Activated T-cell treated with anti-CD3 and anti-CD28 coated beads, Interleukin-2, amount 50 U/mL, for 4 hours (primary cell): Measurements from ENCODE around the gene RNF157. TPM values are rescaled to one million over a fixed set of nuclear protein-coding genes. Genes with fewer than 3 reads are reported as not detected.

Experiments used
- ATAC-seq, 2 donors: fragments of 200-7000 bp; cut with Tn5 transposase; one replicate each; pipeline ENCODE4 v1.10.0; 2021
- DNase-seq: peaks from one replicate; pipeline ENCODE4 v3.0.0-alpha.2; 2020
- H3K27me3 Mint-ChIP-seq: one replicate; pipeline ENCODE4 v1.8.0; 2021; ENCODE audit warnings: low read depth, mixed read lengths
- H3K36me3 Mint-ChIP-seq: one replicate; pipeline ENCODE4 v1.8.0; 2022; ENCODE audit warnings: mixed read lengths; ENCODE audit not compliant: insufficient read depth
- H3K4me1 Mint-ChIP-seq: one replicate; pipeline ENCODE4 v1.8.0; 2021; ENCODE audit warnings: low read depth, mixed read lengths
- H3K4me3 Mint-ChIP-seq: one replicate; pipeline ENCODE4 v1.8.0; 2021; ENCODE audit warnings: mild to moderate bottlenecking, moderate library complexity, mixed read lengths
- H3K9me3 Mint-ChIP-seq: one replicate; pipeline ENCODE4 v1.8.0; 2021; ENCODE audit warnings: mixed read lengths
- total RNA-seq, 3 donors: library from RNA; stranded (reverse); gene quantifications; one replicate each; pipeline ENCODE4 v1.2.1, GENCODE V29; 2021

RNF157 gene
- total RNA-seq, 3 donors from 2014 or later: 13.3 to 16.7 (median 14.9) TPM

DNA sequence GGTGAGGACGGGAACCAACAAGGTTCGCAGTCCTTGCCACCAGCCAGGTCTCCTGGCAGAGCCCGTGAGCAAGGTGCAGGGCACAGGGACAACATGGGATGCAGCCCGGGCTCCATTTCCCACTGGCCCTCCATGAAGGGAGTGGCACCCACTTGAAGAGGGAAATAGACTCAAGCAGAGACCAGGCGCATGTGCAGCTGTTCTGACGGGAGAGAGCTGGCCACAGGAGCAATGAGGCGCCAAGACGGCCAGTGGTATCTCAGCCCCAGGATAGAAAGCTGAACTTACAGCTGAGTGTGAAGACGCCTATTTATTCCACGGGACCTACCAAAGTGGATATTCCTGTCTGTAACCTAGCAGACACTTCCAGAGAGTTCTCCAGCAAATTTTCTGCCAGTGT, 91.1 kb downstream of the RNF157 start:
- Mint-ChIP-seq H3K9me3 (no peaks in the 10 kb centered on the region), H3K4me3 (no peak overlapping the region), H3K27me3 (no peaks in the 10 kb centered on the region), H3K36me3 (peaks cover 11% of the 10 kb centered on the region), H3K4me1 (peaks cover 69% of the 10 kb centered on the region)
- DNase-seq (no peak), ATAC-seq (no peak)

DNA sequence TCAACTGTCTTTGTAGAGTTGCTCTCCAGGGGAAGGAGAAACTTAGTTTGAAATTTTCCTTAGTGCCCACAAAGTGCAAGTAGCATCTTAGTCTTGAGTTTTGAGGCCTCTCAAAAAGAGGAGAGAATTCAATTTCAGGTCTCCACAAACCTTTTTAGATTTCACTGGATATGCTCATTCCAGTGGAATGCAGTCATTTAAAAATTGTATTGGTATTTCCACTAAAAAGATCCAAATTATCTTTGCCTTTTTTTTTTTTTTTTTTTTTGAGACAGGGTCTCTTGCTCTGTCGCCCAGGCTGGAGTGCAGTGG, 92.3 kb downstream of the RNF157 start:
- H3K4me1 Mint-ChIP-seq: peaks cover 68% of the 10 kb centered on the region
- H3K9me3 Mint-ChIP-seq: no peaks in the 10 kb centered on the region
- no peak overlapping the region for H3K4me3 Mint-ChIP-seq
- ATAC-seq (no peak), DNase-seq (no peak)
- H3K27me3 Mint-ChIP-seq: no peaks in the 10 kb centered on the region
- H3K36me3 Mint-ChIP-seq: peaks cover 7% of the 10 kb centered on the region

DNA sequence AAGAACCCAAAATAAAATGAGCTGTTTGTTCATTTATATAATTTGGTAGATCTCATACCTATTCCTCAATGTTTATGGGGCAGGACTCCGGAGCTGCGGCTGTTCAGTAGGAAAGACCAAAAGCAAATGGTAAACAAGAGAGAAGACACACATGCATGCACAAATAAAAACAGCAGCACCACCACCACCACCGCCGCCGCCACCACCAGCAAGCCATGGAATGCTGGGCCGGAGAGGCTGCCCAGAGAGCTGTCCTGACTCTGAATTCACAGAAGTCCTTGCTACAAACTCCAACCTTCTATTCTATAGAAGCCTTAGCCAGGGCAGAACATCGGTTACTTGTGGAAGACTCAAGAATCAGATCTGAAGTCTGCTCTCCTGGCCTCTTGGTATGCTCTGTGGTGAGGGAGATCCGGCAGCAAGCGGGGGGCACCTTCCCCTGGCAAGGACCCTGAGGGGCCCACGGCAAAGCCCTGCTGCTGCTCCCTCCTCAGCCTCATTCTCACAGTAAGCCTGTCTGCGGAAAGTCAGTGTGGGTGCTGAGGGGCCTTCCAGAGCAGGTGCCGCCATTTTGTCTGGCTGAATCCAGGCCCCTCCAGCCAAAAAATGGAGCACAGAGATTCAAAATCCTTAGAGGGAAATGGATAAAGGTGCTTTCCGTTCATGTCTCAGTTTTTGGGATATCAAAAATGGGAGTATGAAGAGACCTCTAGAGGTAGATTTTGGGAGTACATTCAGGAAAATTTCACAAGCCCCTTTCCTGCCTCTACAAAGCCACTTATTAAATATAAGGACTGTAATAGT, 92.9 kb downstream of the RNF157 start:
- H3K9me3 Mint-ChIP-seq: no peaks in the 10 kb centered on the region
- H3K4me3 Mint-ChIP-seq: no peak overlapping the region
- H3K27me3 Mint-ChIP-seq: no peaks in the 10 kb centered on the region
- ATAC-seq: no peak
- peaks cover 68% of the 10 kb centered on the region for H3K4me1 Mint-ChIP-seq
- no peak for DNase-seq
- H3K36me3 Mint-ChIP-seq: peaks cover 7% of the 10 kb centered on the region

DNA sequence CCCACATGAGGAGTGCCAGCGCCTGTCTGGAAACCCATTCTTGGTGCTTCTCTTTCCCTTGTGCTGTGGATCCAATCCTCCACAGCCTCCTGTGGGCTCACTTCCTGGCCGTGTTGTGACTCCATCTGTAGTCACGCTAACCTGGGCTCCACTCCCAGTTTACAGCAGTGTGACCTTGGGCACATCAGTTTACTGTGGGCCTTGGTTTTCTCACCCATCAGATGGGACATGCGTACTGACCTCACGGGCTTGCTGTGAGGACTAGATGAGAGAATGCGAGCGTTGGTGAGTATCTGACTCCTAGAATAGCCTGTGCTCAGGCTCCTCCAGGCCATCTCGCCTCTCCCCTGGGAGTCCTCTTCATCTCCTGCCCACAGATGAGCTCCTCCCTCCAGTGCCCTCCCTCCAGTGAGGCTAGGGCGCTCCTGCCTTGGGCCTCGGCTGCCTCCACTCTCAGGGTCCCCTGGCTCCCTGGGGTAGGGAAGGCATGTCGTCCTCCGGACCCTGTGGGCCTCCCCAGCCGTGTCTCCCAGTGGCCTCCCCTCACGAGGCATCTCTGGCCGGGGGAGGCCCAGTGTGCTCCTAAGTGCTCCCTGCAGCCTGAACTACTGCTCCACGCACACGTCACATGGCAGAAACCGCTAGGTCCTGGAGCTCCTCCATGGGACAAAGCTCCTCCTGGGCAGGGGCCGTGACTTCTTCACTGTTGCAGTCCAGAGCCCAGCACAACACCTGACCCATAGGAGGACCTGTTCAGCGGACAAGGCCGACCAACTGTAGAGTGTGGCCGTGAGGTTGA, 94.0 kb downstream of the RNF157 start:
- peak overlapping the region; percentile 51 for H3K4me3 Mint-ChIP-seq
- H3K27me3 Mint-ChIP-seq: no peaks in the 10 kb centered on the region
- peak; percentile 20 to 25 for ATAC-seq
- no peaks in the 10 kb centered on the region for H3K9me3 Mint-ChIP-seq
- peaks cover 5% of the 10 kb centered on the region for H3K36me3 Mint-ChIP-seq
- peaks cover 64% of the 10 kb centered on the region for H3K4me1 Mint-ChIP-seq
- DNase-seq: no peak

DNA sequence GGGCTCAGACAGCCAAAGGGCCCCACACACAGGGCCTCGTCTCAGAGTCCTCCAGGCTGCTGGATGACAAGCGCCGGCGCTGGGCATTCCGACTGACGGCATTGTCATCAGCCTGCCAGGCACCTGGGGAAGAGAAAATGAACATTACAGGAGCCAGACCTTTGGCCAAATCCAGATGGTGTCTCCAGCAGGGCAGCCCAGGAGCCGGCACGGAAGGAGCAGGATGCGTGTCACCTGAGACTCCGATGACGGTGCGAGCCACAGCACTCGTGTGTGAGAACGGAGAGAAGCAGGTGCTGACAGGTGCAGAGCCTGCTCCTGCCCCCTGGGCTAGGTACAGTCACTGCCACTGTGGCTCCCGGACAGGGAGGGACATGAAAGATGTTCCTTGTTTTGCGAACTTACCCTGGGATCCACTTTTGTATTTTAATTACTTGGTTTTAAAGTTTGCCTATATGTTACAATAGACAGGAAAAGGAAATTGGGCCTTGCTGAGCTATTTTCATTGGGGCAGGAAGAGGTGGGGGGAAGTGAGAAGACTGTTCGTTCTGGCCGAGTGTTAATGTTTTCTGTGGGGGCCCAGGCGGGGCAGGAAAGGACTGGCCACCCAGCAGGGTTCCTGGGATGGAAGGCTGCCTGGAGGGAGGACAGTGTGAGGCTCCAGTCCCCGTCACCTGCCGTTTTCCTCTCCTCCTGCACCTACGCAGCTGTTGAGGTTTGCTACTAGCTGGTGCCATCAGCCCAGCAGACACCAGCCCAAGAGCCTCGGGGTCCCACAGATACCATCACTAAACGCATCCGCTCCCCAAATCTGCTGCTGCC, 94.9 kb downstream of the RNF157 start:
- ATAC-seq (peak; percentile 27 to 34), DNase-seq (peak; percentile 43)
- H3K9me3 Mint-ChIP-seq: no peaks in the 10 kb centered on the region
- H3K36me3 Mint-ChIP-seq: peaks cover under 1% of the 10 kb centered on the region
- peaks cover under 1% of the 10 kb centered on the region for H3K27me3 Mint-ChIP-seq
- H3K4me3 Mint-ChIP-seq: peak overlapping the region; percentile 51
- H3K4me1 Mint-ChIP-seq: peaks cover 59% of the 10 kb centered on the region

DNA sequence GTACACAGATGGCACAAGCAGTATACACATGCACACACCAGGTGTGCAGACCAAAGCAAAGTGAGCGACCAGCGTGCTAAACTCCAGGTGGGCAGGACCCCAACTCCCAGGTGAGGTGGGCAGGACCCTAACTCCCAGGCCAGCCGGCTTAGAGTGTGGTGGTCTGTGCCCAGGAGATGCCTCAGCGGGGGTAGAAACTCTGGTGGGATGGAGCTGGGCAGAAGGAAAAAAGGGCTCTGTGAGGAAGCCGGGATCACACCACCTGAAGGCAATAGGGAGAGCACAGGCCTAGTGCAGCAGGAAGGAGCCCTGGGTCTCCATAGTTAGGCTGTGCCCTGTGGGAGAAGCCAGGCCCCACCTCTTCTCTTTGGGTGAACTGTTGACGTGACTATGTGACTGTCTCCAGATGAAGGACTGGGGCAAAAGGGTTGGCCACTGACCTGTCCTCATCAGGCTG, 97.7 kb downstream of the RNF157 start:
- Mint-ChIP-seq H3K36me3 (no peaks in the 10 kb centered on the region), H3K9me3 (no peaks in the 10 kb centered on the region), H3K4me3 (peak overlapping the region; percentile 75), H3K4me1 (peaks cover 64% of the 10 kb centered on the region), H3K27me3 (peaks cover 6% of the 10 kb centered on the region)
- no peak for DNase-seq
- ATAC-seq: no peak

DNA sequence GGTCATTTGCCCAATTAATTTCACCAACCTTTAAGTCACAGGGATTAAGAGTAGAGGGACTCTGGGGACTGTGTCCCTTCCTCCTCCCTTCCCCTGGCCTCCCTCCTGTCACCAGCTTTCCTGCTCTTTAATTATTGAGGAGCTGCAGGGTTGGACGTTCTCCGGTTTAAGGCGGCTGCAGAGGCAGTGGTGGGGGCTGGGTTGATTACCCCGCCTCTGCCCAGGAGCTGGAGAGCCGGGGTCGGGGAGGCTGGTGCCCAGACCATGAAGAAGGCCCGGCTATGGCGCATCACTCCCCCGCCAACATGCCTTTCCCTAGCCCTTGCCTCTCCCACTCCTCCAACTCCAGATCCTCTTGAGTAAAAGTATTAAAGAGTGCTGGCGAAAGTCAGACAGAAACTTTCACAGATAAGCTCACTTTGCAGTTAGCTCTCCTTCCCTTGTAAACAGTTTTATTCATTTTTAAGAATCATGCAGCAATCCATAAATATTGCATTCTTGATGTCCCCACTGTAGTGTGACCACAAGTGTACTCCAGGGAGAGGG, 98.2 kb downstream of the RNF157 start:
- Mint-ChIP-seq H3K27me3 (peaks cover 6% of the 10 kb centered on the region), H3K36me3 (no peaks in the 10 kb centered on the region), H3K4me3 (peak overlapping the region; percentile 75), H3K4me1 (peaks cover 61% of the 10 kb centered on the region), H3K9me3 (no peaks in the 10 kb centered on the region)
- DNase-seq: no peak
- no peak for ATAC-seq

DNA sequence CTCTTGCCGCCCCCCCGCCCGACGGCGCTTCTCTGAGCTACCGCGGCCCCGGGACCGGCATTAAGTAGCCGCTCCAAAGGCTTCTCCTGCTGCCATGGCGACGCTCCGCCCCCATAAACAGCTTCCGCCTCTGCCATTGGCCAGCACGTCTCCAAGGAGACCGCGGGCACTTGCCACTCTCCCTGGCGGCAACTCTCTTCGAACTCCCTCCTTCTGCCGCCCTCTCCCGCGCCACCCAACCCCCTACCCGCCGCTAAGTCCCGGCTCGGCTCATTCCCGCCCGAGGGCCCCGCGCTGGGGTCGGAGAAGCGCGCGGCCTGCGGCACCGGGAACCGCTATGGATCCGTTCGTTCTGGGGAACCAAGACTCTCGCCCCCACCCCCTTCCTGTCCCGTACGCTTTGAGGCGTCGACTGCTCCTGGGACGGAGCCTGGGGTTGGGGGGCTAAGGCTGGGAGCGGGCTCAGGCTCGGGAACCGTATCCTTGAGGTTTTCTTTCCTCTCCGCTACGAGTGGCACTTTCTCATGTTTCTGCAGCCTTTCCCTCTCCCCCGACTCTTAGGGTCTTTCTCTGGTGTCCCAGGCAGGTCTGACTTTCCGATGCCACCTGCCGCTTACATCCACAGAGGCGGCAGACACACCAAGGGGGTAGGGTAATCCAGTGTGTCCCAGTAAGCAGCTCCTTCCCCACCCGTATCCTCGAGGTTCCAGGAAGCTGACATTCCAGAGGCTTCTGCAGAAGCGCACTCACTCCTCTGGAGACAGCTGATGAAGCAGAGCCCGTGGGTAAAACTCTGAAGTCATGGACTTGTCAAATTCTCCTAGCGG, 98.9 kb downstream of the RNF157 start, which contains the start of gene FOXJ1:
Gene FOXJ1 (minus strand): TSS at position 34 of the 827 bp plus-strand sequence. CDS start 850 bp downstream, outside the sequence.
- H3K27me3 Mint-ChIP-seq: peaks cover 6% of the 10 kb centered on the region
- ATAC-seq: peak; percentile 78 to 79
- peak within 1 kb of the TSS; percentile 75 for H3K4me3 Mint-ChIP-seq
- H3K9me3 Mint-ChIP-seq: no peaks in the 10 kb centered on the region
- no peaks in the 10 kb centered on the region for H3K36me3 Mint-ChIP-seq
- peaks cover 54% of the 10 kb centered on the region for H3K4me1 Mint-ChIP-seq
- DNase-seq: peak; percentile 87

DNA sequence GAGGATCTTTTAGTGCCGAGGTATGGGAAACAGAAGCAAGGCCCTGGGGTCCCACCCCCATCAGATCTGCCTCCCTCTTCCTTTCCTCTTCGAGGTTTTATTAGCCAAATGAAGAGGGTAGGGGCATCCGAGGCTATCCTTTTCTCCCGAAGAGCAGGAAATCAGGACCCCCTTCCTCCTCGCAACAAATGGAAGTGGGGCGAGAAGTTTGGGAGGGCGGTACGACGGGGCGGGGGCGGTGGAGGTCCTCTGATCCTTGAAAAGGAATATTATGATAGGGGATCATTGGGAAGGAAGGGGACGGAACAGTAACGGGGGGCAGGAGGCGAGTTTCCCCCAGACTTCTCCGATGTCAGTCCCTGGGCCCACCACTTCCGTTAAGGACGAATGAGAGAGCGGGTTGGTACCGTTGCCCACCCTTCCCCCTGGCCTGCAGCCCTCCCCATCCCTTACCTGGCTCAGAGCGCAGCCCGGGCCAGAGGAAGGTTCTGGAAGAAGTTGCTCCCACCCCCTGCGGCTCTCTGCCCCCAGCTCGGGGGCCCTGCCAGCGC, 99.6 kb downstream of the RNF157 start:
- Mint-ChIP-seq H3K4me3 (peak overlapping the region; percentile 75), H3K36me3 (no peaks in the 10 kb centered on the region), H3K4me1 (peaks cover 47% of the 10 kb centered on the region), H3K27me3 (peaks cover 6% of the 10 kb centered on the region), H3K9me3 (no peaks in the 10 kb centered on the region)
- no peak for DNase-seq
- ATAC-seq: peak; percentile 5

DNA sequence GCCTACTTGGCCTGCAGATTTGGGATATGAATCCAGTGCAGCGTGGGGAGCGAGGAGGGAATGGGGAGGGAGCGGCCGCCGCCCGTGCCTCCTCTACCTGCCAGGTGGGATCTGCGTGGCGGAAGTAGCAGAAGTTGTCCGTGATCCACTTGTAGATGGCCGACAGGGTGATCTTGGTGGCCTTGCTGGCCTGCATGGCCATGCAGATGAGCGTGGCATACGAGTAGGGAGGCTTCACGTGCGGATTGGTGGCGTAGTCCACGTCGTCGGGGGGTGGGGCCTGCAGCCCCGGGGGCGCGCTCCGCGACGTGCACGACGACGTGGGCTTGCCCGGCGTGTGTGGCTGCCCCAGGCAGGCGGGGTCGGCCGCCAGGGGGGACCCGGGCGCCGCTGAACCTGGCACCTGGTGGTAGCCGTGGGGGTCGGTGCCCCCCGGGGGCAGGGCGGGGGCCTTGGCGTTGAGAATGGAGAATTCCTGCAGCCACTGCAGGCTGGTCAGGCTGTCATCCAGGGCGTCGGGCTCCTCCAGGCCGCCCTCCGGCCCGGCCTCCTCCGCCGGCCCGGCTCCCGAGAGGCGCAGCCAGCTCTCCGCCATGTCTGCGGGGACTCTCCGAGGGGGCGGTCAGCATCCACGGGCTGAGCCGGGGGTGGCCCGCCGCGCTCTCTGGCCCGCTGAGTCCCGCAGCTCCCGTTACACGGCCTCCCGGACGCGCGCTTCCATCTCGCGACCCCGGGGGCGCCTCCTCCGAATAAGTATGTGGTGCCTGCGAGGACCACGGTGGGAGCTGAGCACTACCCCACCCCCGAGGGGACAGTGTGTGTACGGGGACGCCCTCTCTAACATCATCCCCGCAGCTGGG, 100.3 kb downstream of the RNF157 start:
- Mint-ChIP-seq H3K4me3 (peak overlapping the region; percentile 75), H3K9me3 (no peaks in the 10 kb centered on the region), H3K4me1 (peaks cover 44% of the 10 kb centered on the region), H3K27me3 (peaks cover 6% of the 10 kb centered on the region), H3K36me3 (no peaks in the 10 kb centered on the region)
- ATAC-seq (peak; percentile 42 to 52), DNase-seq (peak; percentile 44)

DNA sequence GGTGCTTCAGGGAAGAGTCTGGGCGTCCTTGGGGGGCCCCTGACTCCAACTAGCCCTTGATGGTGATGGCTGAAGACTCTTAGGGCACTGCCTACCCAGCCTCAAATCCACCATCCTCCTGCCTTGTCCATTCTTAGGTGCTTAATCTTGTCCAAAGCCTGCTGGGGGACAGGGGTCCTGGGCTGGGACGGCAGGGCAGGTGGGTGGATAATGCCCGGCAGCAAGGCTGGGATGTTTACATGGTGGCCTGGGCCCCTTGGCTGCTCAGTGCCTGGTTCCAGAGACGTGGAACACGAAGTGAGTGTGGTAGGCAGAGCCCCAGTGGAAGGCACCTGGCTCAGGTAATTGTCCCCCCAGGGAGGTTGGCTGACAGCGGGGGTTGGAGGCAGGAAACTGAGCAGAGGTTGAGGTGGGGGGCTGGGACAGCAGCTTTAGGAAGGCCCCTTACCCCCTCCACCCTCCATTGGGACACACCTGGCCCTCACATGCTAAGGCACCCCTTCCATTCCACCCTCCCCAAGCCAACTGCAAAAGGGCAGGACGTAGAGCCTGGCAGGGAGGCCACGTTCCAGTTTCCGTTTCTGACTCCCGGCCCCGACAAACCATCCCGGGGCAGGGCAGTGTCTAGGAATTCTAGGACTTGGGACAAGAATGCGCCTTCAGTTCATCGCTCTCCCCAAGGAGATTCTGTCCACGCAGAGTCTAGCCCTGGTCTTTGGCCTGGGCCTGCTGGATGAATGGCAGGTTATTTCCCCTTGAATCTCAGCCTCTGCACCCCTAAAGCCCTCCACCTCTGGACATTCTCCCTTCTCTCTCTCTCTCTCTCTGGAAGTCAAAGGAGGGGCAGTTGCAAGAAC, 101.2 kb downstream of the RNF157 start:
- H3K4me1 Mint-ChIP-seq: peaks cover 39% of the 10 kb centered on the region
- no peaks in the 10 kb centered on the region for H3K9me3 Mint-ChIP-seq
- no peak for DNase-seq
- H3K27me3 Mint-ChIP-seq: peaks cover 6% of the 10 kb centered on the region
- H3K4me3 Mint-ChIP-seq: peak overlapping the region; percentile 66
- ATAC-seq: no peak
- no peaks in the 10 kb centered on the region for H3K36me3 Mint-ChIP-seq
